Fibroblast of pulmonary artery (primary cell): ENCODE data around the gene DOLK.

ENCODE experiments used
- DNase-seq: peaks from one replicate; pipeline ENCODE4 v3.0.0-alpha.2; 2010; ENCODE audit warnings: low read depth
- H3K4me3 ChIP-seq: replicated peaks from 2 replicates; pipeline ENCODE4 v1.5.1; 2011; ENCODE audit warnings: low read depth, mild to moderate bottlenecking, control low read depth, low read length, moderate library complexity
- CTCF ChIP-seq: IDR thresholded peaks from 2 replicates; pipeline ENCODE4 v1.5.1; 2011; ENCODE audit warnings: mild to moderate bottlenecking, control low read depth, low read length, inconsistent platforms; ENCODE audit errors: missing control alignments

Gene DOLK

GRCh38 chr9:128947527-128948301 lies at the start of gene DOLK, which contains the start of gene NUP188:
TSS of gene DOLK (minus strand) at chr9:128947603. CDS start at chr9:128947303, 300 bp downstream.
TSS of gene NUP188 (plus strand) at chr9:128947699. CDS start at chr9:128947720, 21 bp downstream.
- DNase-seq, result peak; percentile 92
- TF ChIP-seq CTCF, result no peak

GRCh38 chr9:128995791-128996190 lies 48.4 kb upstream of the DOLK start:
- no peak overlapping the region for H3K4me3 ChIP-seq
- TF ChIP-seq CTCF, result no peak
- DNase-seq, result peak; percentile 95

More at GRCh38 chr9:128947527-128948301, at the start of gene DOLK, which contains the start of gene NUP188:
- H3K4me3 ChIP-seq, result peak within 1 kb of the TSS; percentile 93

GRCh38 chr9:128992995-128993394 lies 45.6 kb upstream of the DOLK start:
- no peak overlapping the region for H3K4me3 ChIP-seq
- peak; percentile 29 for TF ChIP-seq CTCF
- peak; percentile 24 for DNase-seq

GRCh38 chr9:128987805-128988204 lies 40.4 kb upstream of the DOLK start:
- DNase-seq, result peak; percentile 65
- H3K4me3 ChIP-seq, result no peak overlapping the region
- no peak for TF ChIP-seq CTCF

- TF ChIP-seq CTCF, result no peak
- H3K4me3 ChIP-seq, result no peak overlapping the region
- DNase-seq, result no peak
Measured at GRCh38 chr9:128986671-128987070, 39.3 kb upstream of the DOLK start.

- no peak for TF ChIP-seq CTCF
- no peak for DNase-seq
- no peak overlapping the region for H3K4me3 ChIP-seq
Measured at GRCh38 chr9:128983536-128983935, 36.1 kb upstream of the DOLK start.

GRCh38 chr9:128979111-128979510 lies 31.7 kb upstream of the DOLK start:
- no peak overlapping the region for H3K4me3 ChIP-seq
- TF ChIP-seq CTCF, result no peak
- no peak for DNase-seq
